HEK293T (cell line): ENCODE data around the gene C3.

Source experiments
- FOXA1 ChIP-seq: fragments of 450-650 bp; IDR thresholded peaks from 2 replicates; pipeline ENCODE4 v1.6.1; 2016; ENCODE audit warnings: mild to moderate bottlenecking
- FOXK2 ChIP-seq: fragments of 450-650 bp; IDR thresholded peaks from 2 replicates; pipeline ENCODE4 v1.6.1; 2016; ENCODE audit warnings: mild to moderate bottlenecking
- SP1 ChIP-seq: fragments of 450-650 bp; IDR thresholded peaks from 2 replicates; pipeline ENCODE4 v1.6.1; 2017
- SUZ12 ChIP-seq: fragments of 450-650 bp; IDR thresholded peaks from 2 replicates; pipeline ENCODE4 v1.6.1; 2016; ENCODE audit warnings: mild to moderate bottlenecking
- TARDBP ChIP-seq: fragments of 450-650 bp; IDR thresholded peaks from 2 replicates; pipeline ENCODE4 v1.6.1; 2016

DNA sequence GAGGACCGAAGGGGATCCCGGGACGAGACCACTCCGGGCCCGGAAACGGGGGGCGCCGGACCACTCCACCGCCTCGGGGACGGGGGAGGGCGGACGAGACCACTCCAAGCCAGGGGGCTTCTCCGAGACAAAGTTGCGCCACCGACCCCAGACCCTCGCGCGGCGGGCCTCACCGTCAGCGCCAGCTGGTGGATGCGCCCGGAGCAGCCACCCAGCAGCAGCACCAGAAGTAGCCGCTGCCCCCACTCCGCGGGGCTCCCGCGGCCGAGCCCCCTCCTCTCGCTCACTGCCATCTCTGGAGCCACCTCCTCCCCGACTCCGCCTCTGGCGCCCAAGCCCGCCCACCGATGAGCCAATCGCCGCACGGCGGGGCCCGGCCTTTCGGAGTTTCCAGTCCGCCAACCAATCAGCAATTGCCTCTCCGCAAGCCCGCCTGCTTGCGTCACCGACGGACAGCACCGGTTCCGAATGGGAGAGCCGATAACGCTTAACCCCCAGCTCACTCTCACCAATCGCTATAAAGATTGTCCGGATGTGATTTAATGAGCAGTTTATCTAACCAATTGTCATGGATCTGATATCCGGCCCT is 16.9 kb upstream of the C3 start, which contains the start of gene GPR108:
- TF ChIP-seq SUZ12 (no peak), FOXA1 (no peak), TARDBP (no peak), FOXK2 (no peak), SP1 (no peak; the same call in none of the 2 replicates)
